ENCODE results near the gene CD7. TPM values are rescaled to one million over a fixed set of nuclear protein-coding genes. Genes with fewer than 3 reads are reported as not detected.

Gene CD7
- total RNA-seq, 1 donor from 2014 or later, result 0.47 TPM

DNA sequence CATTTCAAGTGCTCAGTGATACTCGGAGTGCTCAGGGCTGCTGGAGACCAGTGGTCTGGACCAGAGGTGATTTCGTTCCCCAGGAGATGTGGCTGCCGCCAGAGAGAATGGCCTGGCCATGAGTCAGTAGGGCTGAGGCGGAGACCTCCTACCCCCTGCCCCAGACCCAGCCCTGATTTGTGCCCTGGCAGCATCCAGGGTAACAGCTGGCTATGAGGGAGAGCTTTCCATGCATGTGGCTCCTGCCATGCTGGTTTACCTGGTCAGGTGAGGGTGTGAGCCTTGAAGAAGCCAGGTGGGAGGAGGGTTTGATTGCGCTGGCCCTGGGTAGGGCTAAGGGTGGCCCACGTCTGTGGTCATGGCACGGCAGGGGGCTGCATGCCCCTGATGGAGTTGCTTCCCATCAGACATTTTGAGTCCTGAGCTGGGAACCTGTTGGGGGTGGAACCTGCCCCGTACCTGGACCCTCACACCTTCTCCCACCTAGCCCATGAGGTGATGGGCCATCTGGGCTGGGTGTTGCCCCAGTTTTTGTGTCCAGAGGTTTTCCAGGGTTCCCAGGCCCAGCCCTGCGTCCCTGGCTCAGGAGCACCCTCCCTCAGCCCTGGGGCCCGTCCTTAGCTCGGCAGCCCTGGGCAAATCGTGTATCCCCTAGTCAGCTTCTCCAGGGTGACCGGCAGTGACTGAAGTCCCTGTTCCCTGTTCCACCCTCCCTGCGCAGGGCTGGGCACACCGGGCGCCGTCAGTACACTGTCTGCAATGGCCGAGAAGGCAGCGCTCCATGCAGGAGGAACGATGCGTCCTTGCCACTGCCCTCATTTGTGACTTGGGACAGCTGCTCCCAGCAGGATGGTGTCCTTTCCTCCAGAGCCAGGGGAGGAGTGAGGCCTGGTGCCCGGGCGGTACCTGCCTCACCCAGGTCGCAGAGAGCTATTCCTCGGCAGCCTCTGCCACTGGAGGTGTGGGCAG is 34.9 kb downstream of the CD7 start:
- H3K4me3 ChIP-seq, result no peak overlapping the region
- DNase-seq, result no peak
- H3K36me3 ChIP-seq, result no peaks in the 10 kb centered on the region
- no peak for TF ChIP-seq CTCF (IDR thresholded peaks at IDR 0.05; ENCODE audit: borderline replicate concordance)
- peaks cover 15% of the 10 kb centered on the region for H3K4me1 ChIP-seq
- H3K27ac ChIP-seq (replicated peaks), result no peak overlapping the region
- H3K27me3 ChIP-seq (ENCODE audit: low read depth), result no peaks in the 10 kb centered on the region
- intact Hi-C loops (cut with micrococcal nuclease), result no loop called here
- no peaks in the 10 kb centered on the region for H3K9me3 ChIP-seq (replicated peaks)

GRCh38 chr17:82281502-82282238 is 35.7 kb downstream of the CD7 start:
- Histone ChIP-seq H3K4me1 (peaks cover 7% of the 10 kb centered on the region), H3K36me3 (no peaks in the 10 kb centered on the region), H3K4me3 (no peak overlapping the region), H3K27me3 (ENCODE audit: low read depth) (no peaks in the 10 kb centered on the region), H3K9me3 (replicated peaks) (no peaks in the 10 kb centered on the region), H3K27ac (replicated peaks) (no peak overlapping the region)
- intact Hi-C loops (cut with micrococcal nuclease), result no loop called here
- TF ChIP-seq CTCF (IDR thresholded peaks at IDR 0.05; ENCODE audit: borderline replicate concordance), result no peak
- DNase-seq, result no peak

DNA sequence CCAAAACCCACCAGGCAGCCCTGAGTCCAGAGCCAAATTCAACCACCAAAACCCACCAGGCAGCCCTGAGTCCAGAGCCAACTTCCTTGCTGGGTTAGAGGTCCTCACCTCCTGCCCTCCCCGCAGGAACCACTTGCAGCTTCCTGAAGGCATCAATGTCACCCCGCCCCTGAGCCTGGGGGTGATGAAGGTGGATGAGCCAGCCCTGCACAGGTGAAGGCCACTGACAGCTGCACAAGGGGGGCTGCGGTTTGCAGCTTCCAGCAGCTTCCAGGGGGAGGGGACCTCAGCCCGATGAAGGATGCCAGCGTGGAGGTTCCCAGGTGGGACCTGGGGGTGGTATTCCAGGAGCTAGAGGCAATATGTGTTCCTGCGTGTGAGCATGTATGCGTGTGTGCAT is 36.3 kb downstream of the CD7 start:
- intact Hi-C loops (cut with micrococcal nuclease), result no loop called here
- Histone ChIP-seq H3K4me3 (no peak overlapping the region), H3K9me3 (replicated peaks) (no peaks in the 10 kb centered on the region), H3K27me3 (ENCODE audit: low read depth) (no peaks in the 10 kb centered on the region), H3K27ac (replicated peaks) (no peak overlapping the region), H3K36me3 (no peaks in the 10 kb centered on the region), H3K4me1 (peaks cover 7% of the 10 kb centered on the region)
- DNase-seq, result no peak
- TF ChIP-seq CTCF (IDR thresholded peaks at IDR 0.05; ENCODE audit: borderline replicate concordance), result no peak

GRCh38 chr17:82280537-82280936 is 36.9 kb downstream of the CD7 start:
- Histone ChIP-seq H3K4me1 (peaks cover 7% of the 10 kb centered on the region), H3K27me3 (ENCODE audit: low read depth) (no peaks in the 10 kb centered on the region), H3K9me3 (replicated peaks) (no peaks in the 10 kb centered on the region), H3K36me3 (no peaks in the 10 kb centered on the region), H3K27ac (replicated peaks) (no peak overlapping the region), H3K4me3 (no peak overlapping the region)
- intact Hi-C loops (cut with micrococcal nuclease), result no loop called here
- no peak for DNase-seq
- no peak for TF ChIP-seq CTCF (IDR thresholded peaks at IDR 0.05; ENCODE audit: borderline replicate concordance)

DNA sequence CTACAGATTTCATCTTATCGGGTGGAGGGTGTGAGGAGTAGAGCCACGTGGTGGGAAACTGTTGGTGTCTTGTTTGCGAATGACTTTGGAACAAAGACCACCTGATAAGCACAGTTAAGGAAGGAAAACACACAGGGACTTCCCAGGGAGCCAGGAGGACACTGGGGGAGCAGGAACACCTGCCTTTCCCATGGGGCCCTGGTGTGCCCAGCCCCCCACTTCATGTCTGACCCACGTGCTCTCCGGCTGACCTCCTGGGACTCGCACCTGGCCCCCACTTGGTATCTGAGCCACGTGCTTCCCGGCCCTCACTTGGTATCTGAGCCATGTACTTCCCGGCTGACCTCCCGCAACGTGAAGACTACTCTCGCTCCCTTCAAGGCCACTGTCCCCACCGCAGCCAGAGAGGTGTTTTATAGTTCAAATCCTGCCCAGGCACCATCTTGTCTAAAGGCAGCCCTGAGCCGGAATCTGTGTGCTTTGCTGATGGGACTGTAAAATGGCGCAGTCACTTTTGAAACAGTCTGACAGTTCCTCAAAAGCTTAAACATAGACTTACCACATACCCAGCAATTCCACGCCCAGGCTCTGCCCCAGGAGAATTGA is 38.5 kb downstream of the CD7 start:
- no peak for DNase-seq
- intact Hi-C loops (cut with micrococcal nuclease), result no loop called here
- no peaks in the 10 kb centered on the region for H3K27me3 ChIP-seq (ENCODE audit: low read depth)
- H3K4me3 ChIP-seq, result no peak overlapping the region
- no peak overlapping the region for H3K27ac ChIP-seq (replicated peaks)
- H3K4me1 ChIP-seq, result peaks cover 16% of the 10 kb centered on the region
- TF ChIP-seq CTCF (IDR thresholded peaks at IDR 0.05; ENCODE audit: borderline replicate concordance), result no peak
- no peaks in the 10 kb centered on the region for H3K36me3 ChIP-seq
- H3K9me3 ChIP-seq (replicated peaks), result no peaks in the 10 kb centered on the region

Measured in left ventricle myocardium inferior (tissue), 1 donor.